ENCODE data around the gene NFASC.

- TF ChIP-seq CTCF (IDR thresholded peaks at IDR 0.05; ENCODE audit: low read length) (no peak), EZH2phosphoT487 (IDR thresholded peaks at IDR 0.05; ENCODE audit: low read length) (no peak), EZH2 (optimal IDR thresholded peaks at IDR 0.05; ENCODE audit: low read depth, low read length) (no peak)
Measured at GRCh38 chr1:205037539-205037938, 166.9 kb downstream of the NFASC start.

Data from MM.1S (cell line).